ENCODE measurements around the gene ZNF512. TPM values are rescaled to one million over a fixed set of nuclear protein-coding genes. Genes with fewer than 3 reads are reported as not detected.
A peak's percentile ranks its signal among the peaks of the same experiment; 100 is the strongest.

ZNF512 gene
- total RNA-seq, 1 donor from 2014 or later: 26.6 TPM

GRCh38 chr2:27634291-27634690 lies 51.4 kb downstream of the ZNF512 start:
- DNase-seq (ENCODE audit: low read depth, low spot score): no peak

DNA sequence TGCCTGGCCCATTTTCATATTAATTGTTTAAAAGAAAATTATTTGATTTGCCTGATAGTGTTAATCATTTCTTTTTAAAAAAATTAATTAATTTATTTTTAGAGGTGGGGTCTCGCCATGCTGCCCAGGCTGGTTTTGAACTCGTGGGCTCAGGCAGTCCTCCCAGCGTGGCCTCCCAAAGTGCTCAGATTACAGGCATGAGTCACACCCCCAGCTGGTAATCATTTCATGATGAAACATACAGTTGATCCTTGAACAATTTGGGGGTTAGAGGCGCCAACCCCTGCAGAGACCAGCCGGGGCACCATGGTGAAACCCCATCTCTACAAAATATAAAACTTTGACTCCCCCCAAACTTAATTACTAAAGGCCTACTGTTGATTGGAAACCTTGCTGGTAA lies 53.9 kb downstream of the ZNF512 start:
- DNase-seq (ENCODE audit: low read depth, low spot score): no peak

DNA sequence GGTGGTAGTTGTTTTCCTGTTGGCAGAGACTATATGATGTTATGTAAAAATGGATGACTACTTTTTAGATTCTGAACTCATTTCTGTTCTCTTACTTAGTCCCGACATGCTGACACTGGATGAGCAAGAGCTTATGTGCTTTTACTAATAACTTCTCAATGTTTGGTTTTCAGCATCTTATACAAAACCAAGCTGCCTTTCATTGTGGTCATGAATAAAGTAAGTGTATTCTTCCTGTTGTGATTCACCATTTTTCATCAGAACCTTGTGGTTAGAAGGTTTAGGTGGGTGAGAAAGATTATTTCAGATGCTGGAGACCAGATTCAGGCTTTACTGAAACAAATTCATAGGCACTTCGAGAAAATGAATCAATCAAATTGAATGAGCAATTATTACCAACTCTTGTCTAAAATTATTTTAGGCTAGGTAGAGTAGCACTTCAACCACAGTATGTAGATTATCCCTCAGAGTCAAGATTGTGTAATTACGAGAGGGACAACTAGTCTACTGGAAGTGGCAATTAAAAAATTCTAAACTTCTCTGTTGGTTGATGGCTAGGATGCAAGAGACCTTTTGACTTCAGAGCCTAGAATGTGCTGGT lies 55.3 kb downstream of the ZNF512 start:
- no peak for DNase-seq (ENCODE audit: low read depth, low spot score)

DNA sequence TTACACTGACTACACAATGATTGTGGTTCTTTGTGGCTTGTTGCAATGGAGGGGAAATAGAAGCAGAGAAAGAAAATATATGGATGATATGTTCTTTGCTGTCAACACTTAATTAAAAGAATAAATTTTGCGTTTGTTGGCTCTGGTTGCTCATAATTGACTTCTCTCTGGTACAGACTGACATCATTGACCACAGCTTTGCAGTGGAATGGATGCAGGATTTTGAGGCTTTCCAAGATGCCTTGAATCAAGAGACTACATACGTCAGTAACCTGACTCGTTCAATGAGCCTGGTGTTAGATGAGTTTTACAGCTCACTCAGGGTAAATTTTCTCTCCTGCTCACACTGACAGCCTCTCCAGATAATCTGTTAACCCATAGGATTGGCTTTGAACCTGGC lies 55.9 kb downstream of the ZNF512 start:
- no peak for DNase-seq (ENCODE audit: low read depth, low spot score)

- DNase-seq (ENCODE audit: low read depth, low spot score): no peak
These were observed 57.9 kb downstream of the ZNF512 start for GRCh38 chr2:27640722-27641245.

GRCh38 chr2:27645197-27645596 lies 62.4 kb downstream of the ZNF512 start:
- no peak for DNase-seq (ENCODE audit: low read depth, low spot score)

GRCh38 chr2:27647289-27647688 lies 64.4 kb downstream of the ZNF512 start:
- no peak for DNase-seq (ENCODE audit: low read depth, low spot score)

DNA sequence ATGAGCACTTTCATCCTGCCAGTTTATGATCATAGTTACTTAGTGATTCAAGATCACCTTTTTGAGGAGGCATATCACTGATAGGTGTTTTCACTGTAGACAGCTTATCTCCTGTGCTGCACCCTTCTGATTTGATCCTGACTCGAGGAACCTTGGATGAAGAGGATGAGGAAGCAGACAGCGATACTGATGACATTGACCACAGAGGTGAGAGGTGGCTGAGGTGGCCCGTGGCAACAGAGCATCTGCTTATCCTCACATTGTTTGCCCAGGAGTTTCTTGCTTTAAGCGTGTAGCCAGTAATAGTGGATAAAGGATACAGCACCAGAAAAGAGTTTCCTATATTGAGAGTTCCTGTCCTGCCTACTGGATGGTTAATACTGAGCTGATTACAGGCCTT lies 64.9 kb downstream of the ZNF512 start:
- DNase-seq (ENCODE audit: low read depth, low spot score): no peak

GRCh38 chr2:27651056-27651455 lies 68.2 kb downstream of the ZNF512 start:
- no peak for DNase-seq (ENCODE audit: low read depth, low spot score)

- DNase-seq (ENCODE audit: low read depth, low spot score): no peak
These were observed 69.5 kb downstream of the ZNF512 start for GRCh38 chr2:27652341-27652740.

DNA sequence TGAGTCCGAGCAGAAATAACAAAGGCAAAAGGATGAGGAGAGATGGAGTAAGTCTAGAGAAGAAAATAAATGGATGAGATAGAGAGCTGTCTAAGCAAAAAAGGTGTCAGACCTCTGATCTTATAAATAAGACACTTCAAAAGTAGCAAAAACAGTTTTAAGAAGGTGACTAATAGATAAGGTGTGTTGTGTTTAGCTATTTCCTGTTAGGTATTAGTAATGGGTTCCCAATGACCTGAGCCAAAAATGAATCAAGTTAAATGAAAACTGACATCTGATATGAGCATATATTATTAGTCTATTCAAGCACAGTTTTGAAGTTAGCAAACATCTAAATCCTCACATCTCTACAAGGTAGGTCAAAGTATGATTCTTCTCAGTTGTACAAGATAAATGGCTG lies 69.9 kb downstream of the ZNF512 start:
- DNase-seq (ENCODE audit: low read depth, low spot score): no peak

GRCh38 chr2:27653397-27653796 lies 70.6 kb downstream of the ZNF512 start:
- no peak for DNase-seq (ENCODE audit: low read depth, low spot score)

DNA sequence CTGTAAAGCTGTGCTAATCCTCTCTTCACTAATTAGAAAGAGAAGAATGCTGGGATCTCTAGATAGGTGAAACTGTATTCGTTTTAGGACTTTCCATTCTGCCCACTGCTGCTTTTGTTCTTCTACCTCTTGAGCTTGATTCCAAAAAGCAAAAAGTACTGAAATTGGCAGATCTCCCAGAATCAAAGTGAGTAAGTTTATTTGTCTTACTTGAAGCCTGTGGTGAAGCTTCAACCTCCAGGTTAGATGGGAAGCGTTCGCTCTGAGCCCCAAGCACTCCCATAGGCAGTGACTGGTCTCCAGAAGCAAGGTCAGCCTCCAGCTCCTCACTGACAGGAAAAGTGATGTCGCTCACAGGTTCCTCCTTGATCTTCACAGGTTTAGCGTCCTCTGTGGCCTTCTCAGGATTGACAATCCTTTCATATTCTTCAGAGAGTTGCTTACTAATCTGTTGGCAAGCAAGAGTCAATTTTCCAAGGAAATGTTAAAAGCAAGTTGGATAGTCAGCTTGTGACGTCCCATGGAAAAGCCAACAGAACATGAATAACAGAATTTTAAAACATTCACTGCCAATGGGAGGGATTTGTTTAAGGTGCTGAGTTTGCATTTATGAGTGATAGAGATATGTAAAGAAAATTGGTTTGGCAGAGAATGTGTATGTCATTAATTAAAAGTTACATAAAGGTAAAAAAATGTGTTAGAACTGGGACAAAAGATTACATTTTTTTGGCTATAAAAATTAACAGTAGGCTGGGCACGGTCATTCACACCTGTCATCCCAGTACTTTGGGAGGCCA lies 72.5 kb downstream of the ZNF512 start:
- no peak for DNase-seq (ENCODE audit: low read depth, low spot score)

GRCh38 chr2:27661371-27661770 lies 78.5 kb downstream of the ZNF512 start:
- no peak for DNase-seq (ENCODE audit: low read depth, low spot score)

- peak; percentile 62 for DNase-seq (ENCODE audit: low read depth, low spot score)
These were observed 80.7 kb downstream of the ZNF512 start, which contains the start of the genes SLC4A1AP and SUPT7L for GRCh38 chr2:27663285-27664153. Gene SLC4A1AP, plus strand, starts transcription at chr2:27663889. Its CDS starts 26 bp downstream, at chr2:27663915. Gene SUPT7L, minus strand, starts transcription at chr2:27663614. Its CDS starts 1,422 bp downstream, at chr2:27662192.

DNA sequence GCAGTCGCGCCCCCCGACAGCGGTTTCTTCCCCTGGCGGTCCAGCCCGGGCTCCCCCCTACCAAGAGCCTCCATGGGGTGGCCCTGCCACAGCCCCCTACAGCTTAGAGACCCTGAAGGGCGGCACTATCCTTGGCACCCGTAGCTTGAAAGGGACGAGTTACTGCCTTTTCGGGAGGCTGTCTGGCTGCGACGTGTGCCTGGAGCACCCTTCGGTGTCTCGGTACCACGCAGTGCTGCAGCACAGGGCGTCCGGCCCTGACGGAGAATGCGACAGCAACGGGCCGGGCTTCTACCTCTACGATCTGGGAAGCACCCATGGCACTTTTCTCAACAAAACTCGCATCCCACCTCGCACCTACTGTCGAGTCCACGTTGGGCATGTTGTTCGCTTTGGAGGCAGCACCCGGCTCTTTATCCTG lies 81.3 kb downstream of the ZNF512 start:
- DNase-seq (ENCODE audit: low read depth, low spot score): no peak

GRCh38 chr2:27664622-27665363 lies 82.0 kb downstream of the ZNF512 start:
- DNase-seq (ENCODE audit: low read depth, low spot score): no peak

DNA sequence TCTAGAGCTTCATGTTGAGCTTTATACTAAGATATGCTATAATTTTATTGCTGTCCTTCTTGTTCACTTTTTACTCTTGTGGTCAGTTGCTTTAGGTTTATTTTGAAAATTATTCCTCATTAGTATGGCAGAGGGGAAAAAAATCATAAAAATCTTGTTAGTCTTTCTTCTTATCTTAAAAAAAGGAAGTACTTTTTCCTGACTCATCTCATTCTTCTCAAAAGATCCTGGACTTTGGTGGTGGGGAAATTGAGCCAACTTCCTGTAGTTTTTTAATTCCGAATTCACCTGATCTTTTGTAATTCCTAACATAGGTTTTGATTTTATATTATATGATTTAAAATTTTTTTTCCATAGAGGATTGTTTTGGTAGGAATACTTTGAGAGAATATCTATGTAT lies 84.6 kb downstream of the ZNF512 start:
- no peak for DNase-seq (ENCODE audit: low read depth, low spot score)

DNA sequence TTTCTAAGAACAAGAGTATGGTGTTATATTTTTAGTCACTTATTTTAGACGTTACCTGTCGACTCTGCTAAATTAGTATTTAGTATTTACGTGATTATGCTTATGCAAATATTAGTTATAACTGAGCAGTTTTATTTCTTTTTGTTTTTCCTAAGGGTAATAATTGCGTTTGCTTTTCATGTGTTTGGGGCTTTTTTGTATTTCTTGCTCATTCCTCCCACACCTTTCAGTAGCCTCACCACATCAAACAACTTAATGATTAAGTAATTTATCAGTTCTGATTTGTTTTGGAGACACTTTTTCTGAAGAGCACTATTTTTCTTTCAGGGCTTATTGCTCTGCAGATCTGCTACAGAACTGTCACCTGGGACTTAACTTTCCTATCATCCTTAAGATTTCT lies 88.4 kb downstream of the ZNF512 start:
- no peak for DNase-seq (ENCODE audit: low read depth, low spot score)

Measured in pulmonary artery endothelial cell (primary cell).